HFF-Myc (cell line): ENCODE measurements around the gene TMEM52.

Experiments
- DNase-seq: peaks from one replicate; pipeline ENCODE4 v3.0.0-alpha.2; 2011; ENCODE audit warnings: low read depth; ENCODE audit errors: extremely low read depth
- H3K4me3 ChIP-seq: replicated peaks from 2 replicates; pipeline ENCODE4 v1.5.1; 2011; ENCODE audit warnings: low read depth, mild to moderate bottlenecking, control low read depth, low read length
- CTCF ChIP-seq: IDR thresholded peaks from 2 replicates; pipeline ENCODE4 v1.5.1; 2012; ENCODE audit warnings: mild to moderate bottlenecking, low read depth, low read length, control low read depth; ENCODE audit errors: missing control alignments

Gene TMEM52

GRCh38 chr1:1927751-1928150 is 8.7 kb upstream of the TMEM52 start:
- DNase-seq = no peak
- no peak for TF ChIP-seq CTCF
- H3K4me3 ChIP-seq = no peak overlapping the region

GRCh38 chr1:1926886-1927660 is 8.0 kb upstream of the TMEM52 start:
- DNase-seq = no peak
- no peak for TF ChIP-seq CTCF

GRCh38 chr1:1926346-1926811 is 7.3 kb upstream of the TMEM52 start:
- no peak for TF ChIP-seq CTCF
- H3K4me3 ChIP-seq = no peak overlapping the region
- no peak for DNase-seq

More at GRCh38 chr1:1926886-1927660, 8.0 kb upstream of the TMEM52 start:
- no peak overlapping the region for H3K4me3 ChIP-seq

- no peak for TF ChIP-seq CTCF
- H3K4me3 ChIP-seq = no peak overlapping the region
These were observed 6.6 kb upstream of the TMEM52 start for GRCh38 chr1:1925437-1926345.

GRCh38 chr1:1924849-1925248 is 5.8 kb upstream of the TMEM52 start:
- H3K4me3 ChIP-seq = no peak overlapping the region
- no peak for TF ChIP-seq CTCF

More at GRCh38 chr1:1925437-1926345, 6.6 kb upstream of the TMEM52 start:
- DNase-seq = no peak

GRCh38 chr1:1924386-1924785 is 5.3 kb upstream of the TMEM52 start:
- H3K4me3 ChIP-seq = no peak overlapping the region
- no peak for DNase-seq
- TF ChIP-seq CTCF = no peak

More at GRCh38 chr1:1924849-1925248, 5.8 kb upstream of the TMEM52 start:
- no peak for DNase-seq
